ENCODE data around the gene SHROOM1. TPM values are rescaled to one million over a fixed set of nuclear protein-coding genes. Genes with fewer than 3 reads are reported as not detected.
A peak's percentile ranks its signal among the peaks of the same experiment; 100 is the strongest.
"Not testable (repeated sequence)": the region's sequence is repeated elsewhere in the genome, so short reads cannot be mapped to it uniquely, and the experiment has no call there.

Gene SHROOM1
- total and polyA plus RNA-seq, 10 donors = 1.1 to 26.1 (median 3.1) TPM

DNA sequence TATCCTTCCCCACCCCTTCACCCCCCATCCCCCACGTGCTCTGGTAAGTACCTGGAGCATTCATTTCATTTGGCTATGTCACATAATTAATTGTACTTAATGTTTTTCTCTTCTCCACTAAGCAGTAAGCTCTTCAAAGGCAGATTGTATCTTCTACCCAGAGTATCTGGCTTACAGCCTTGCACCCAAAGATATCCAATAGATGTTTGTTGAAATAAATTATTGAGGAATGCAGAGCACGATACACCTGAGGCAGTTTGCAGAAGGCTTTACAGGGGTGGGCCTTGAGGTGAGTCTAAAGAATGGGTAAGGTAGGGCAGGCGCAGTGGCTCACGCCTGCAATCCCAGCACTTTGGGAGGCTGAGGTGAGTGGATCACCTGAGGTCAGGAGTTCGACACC is 19.8 kb downstream of the SHROOM1 start:
- TF ChIP-seq, protein P1, sequence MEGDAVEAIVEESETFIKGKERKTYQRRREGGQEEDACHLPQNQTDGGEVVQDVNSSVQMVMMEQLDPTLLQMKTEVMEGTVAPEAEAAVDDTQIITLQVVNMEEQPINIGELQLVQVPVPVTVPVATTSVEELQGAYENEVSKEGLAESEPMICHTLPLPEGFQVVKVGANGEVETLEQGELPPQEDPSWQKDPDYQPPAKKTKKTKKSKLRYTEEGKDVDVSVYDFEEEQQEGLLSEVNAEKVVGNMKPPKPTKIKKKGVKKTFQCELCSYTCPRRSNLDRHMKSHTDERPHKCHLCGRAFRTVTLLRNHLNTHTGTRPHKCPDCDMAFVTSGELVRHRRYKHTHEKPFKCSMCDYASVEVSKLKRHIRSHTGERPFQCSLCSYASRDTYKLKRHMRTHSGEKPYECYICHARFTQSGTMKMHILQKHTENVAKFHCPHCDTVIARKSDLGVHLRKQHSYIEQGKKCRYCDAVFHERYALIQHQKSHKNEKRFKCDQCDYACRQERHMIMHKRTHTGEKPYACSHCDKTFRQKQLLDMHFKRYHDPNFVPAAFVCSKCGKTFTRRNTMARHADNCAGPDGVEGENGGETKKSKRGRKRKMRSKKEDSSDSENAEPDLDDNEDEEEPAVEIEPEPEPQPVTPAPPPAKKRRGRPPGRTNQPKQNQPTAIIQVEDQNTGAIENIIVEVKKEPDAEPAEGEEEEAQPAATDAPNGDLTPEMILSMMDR (IDR thresholded peaks at IDR 0.05 in 8 of 11, conservative IDR thresholded peaks at IDR 0.05 in 3 of 11) = no peak
- no peak for TF ChIP-seq POLR2AphosphoS5 (IDR thresholded peaks at IDR 0.05)
- TF ChIP-seq POLR2A (IDR thresholded peaks at IDR 0.05) = no peak
- intact Hi-C loops (cut with DNase I; ENCODE audit: low total_unique reads) = loop anchor here (10.0 kb wide), 1 partner anchor 286 kb away; no protein-coding TSS in a partner anchor
- no peak for DNase-seq
- Histone ChIP-seq H3K9me3 (peaks cover 0 to 4% (median 0%) of the 10 kb centered on the region in 8 donors), H3K36me3 (no peaks in the 10 kb centered on the region), H3K27me3 (replicated peaks in 1 of 7) (peaks cover 0 to 74% (median 49%) of the 10 kb centered on the region in 7 donors), H3K4me3 (no peak overlapping the region), H3K27ac (no peak overlapping the region), H3K4me1 (peaks cover 9 to 25% (median 19%) of the 10 kb centered on the region in 6 donors)
- WGBS, 5 donors = 82 to 93% (median 88%) methylated on average over 5 of the region's 5 CpGs

DNA sequence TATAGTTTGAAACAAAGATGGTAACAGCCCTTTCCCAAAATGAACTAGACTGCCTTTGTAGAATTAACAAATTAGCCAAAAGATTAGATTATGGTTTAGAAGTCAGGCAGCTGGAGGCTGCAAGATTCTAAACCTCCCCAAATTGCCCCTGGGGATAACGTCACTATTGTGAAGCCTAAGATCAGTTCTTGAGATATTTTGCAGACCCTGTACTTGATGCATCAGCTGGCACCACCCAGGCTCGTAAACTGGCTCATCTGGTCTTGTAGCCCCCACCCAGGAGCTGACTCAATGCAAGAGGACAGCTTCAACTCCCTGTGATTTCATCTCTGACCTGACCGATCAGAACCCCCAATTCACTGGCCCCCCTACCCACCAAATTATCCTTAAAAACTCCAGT is 21.6 kb downstream of the SHROOM1 start:
- no peak overlapping the region for H3K27ac ChIP-seq
- 43 to 63% (median 57%) methylated on average over 3 of the region's 3 CpGs for WGBS, 5 donors
- no peaks in the 10 kb centered on the region for H3K36me3 ChIP-seq
- TF ChIP-seq, protein P1 (IDR thresholded peaks at IDR 0.05 in 8 of 11, conservative IDR thresholded peaks at IDR 0.05 in 3 of 11) = no peak
- TF ChIP-seq POLR2AphosphoS5 (IDR thresholded peaks at IDR 0.05) = no peak
- TF ChIP-seq POLR2A (IDR thresholded peaks at IDR 0.05) = no peak
- H3K27me3 ChIP-seq (replicated peaks in 1 of 7) = peaks cover 0 to 61% (median 39%) of the 10 kb centered on the region in 7 donors
- intact Hi-C loops (cut with DNase I; ENCODE audit: low total_unique reads) = no loop called here
- no peaks in the 10 kb centered on the region for H3K9me3 ChIP-seq
- no peak overlapping the region for H3K4me3 ChIP-seq
- no peak for DNase-seq
- peaks cover 8 to 18% (median 14%) of the 10 kb centered on the region in 6 donors for H3K4me1 ChIP-seq

DNA sequence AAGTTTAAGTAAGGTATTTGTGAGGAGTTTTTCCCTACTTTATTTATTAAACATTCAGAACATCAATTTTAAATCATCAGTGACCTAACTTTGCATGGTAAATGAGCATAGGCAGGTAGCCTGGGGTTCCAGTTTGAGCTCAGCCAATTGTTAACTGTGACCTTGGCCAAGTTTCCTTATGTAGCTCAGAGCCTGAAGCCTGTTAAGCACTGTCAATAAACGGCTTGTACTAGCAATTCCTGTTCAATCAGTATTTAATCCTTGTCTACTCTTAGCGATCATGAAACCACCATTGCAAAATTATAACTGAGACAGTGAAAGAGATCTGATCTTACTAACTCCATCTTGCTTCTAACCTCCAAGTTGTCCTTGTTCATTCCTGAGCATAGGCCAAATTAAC is 22.0 kb downstream of the SHROOM1 start:
- no peak for DNase-seq
- Histone ChIP-seq H3K27me3 (replicated peaks in 1 of 7) (peaks cover 0 to 57% (median 35%) of the 10 kb centered on the region in 7 donors), H3K4me1 (peaks cover 4 to 13% (median 12%) of the 10 kb centered on the region in 6 donors), H3K36me3 (no peaks in the 10 kb centered on the region), H3K9me3 (no peaks in the 10 kb centered on the region), H3K27ac (no peak overlapping the region), H3K4me3 (no peak overlapping the region)
- 60 to 73% (median 64%) methylated on average over 2 of the region's 2 CpGs for WGBS, 5 donors
- TF ChIP-seq, protein P1 (IDR thresholded peaks at IDR 0.05 in 8 of 11, conservative IDR thresholded peaks at IDR 0.05 in 3 of 11) = no peak
- TF ChIP-seq POLR2AphosphoS5 (IDR thresholded peaks at IDR 0.05) (no peak), POLR2A (IDR thresholded peaks at IDR 0.05) (no peak)
- intact Hi-C loops (cut with DNase I; ENCODE audit: low total_unique reads) = no loop called here

DNA sequence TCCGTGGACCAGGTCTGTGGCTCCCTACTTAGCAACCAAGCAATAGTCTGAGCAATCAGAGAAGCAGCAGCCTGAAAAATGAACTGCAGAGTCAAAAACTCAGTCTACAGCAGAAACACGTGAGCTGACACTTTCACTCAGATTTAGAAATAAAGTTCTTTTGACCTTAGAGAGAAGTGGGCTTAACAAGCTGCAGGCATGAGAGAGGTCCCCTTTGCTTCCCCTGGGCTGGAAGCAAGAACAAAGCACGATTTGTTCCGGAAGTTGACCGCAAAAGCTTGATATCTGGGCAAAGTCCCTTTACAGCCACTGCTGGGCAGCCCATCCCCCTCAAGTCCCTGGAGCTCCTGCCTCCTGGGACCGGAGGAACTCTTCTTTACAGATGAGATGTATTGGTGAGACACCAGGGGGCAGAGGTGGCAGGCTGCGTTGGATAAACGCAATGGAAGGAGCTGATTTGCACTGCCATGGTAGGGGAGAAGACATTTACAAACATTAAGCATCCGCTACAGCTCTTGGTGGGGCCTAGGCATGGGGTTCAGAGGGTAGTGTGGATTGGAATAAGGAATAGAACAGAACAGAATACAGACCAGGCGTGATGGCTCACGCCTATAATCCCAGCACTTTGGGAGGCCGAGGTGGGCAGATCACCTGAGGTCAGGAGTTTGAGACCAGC is 23.1 kb downstream of the SHROOM1 start:
- H3K9me3 ChIP-seq = no peaks in the 10 kb centered on the region
- peaks cover 0 to 53% (median 29%) of the 10 kb centered on the region in 7 donors for H3K27me3 ChIP-seq (replicated peaks in 1 of 7)
- WGBS, 5 donors = 54 to 63% (median 59%) methylated on average over 12 of the region's 12 CpGs
- no peak overlapping the region for H3K4me3 ChIP-seq
- H3K27ac ChIP-seq = no peak overlapping the region
- H3K36me3 ChIP-seq = no peaks in the 10 kb centered on the region
- DNase-seq = peak; percentile 45
- TF ChIP-seq POLR2A (IDR thresholded peaks at IDR 0.05) (no peak), POLR2AphosphoS5 (IDR thresholded peaks at IDR 0.05) (no peak)
- TF ChIP-seq, protein P1 (IDR thresholded peaks at IDR 0.05 in 8 of 11, conservative IDR thresholded peaks at IDR 0.05 in 3 of 11) = no peak
- peaks cover 0 to 4% (median 2%) of the 10 kb centered on the region in 6 donors for H3K4me1 ChIP-seq
- intact Hi-C loops (cut with DNase I; ENCODE audit: low total_unique reads) = no loop called here

DNA sequence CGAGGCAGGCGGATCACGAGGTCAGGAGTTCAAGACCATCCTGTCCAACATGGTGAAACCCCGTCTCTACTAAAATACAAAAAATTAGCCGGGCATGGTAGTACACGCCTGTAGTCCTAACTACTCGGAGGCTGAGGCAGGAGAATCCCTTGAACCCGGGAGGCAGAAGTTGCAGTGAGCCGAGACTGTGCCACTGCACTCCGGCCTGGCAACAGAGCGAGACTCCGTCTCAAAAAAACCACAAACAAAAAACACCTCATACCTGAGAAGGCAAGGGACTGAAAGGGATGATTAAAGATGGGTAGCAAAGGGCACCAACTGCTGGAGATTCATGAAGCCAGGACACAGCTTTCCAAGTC is 23.7 kb downstream of the SHROOM1 start:
- DNase-seq = peak; percentile 6
- peaks cover 0 to 53% (median 29%) of the 10 kb centered on the region in 7 donors for H3K27me3 ChIP-seq (replicated peaks in 1 of 7)
- H3K27ac ChIP-seq; H3K4me1 ChIP-seq; intact Hi-C loops (cut with DNase I; ENCODE audit: low total_unique reads); H3K9me3 ChIP-seq; H3K4me3 ChIP-seq; H3K36me3 ChIP-seq: not testable (repeated sequence)
- 91 to 97% (median 95%) methylated on average over 12 of the region's 12 CpGs for WGBS, 5 donors

DNA sequence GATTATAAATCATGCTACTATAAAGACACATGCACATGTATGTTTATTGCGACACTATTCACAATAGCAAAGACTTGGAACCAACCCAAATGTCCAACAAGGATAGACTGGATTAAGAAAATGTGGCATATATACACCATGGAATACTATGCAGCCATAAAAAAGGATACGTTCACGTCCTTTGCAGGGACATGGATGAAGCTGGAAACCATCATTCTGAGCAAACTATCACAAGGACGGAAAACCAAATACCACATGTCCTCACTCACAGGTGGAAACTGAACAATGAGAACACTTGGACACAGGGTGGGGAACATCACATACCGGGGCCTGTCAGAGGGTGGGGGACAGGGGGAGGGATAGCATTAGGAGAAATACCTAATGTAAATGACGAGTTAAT is 24.6 kb downstream of the SHROOM1 start:
- H3K4me1 ChIP-seq; H3K36me3 ChIP-seq; H3K27ac ChIP-seq; H3K4me3 ChIP-seq; H3K9me3 ChIP-seq; intact Hi-C loops (cut with DNase I; ENCODE audit: low total_unique reads): not testable (repeated sequence)
- peak; percentile 1 for DNase-seq
- WGBS, 5 donors = 80 to 99% (median 90%) methylated on average over 6 of the region's 6 CpGs
- H3K27me3 ChIP-seq (replicated peaks in 1 of 7) = peaks cover 0 to 53% (median 20%) of the 10 kb centered on the region in 7 donors

DNA sequence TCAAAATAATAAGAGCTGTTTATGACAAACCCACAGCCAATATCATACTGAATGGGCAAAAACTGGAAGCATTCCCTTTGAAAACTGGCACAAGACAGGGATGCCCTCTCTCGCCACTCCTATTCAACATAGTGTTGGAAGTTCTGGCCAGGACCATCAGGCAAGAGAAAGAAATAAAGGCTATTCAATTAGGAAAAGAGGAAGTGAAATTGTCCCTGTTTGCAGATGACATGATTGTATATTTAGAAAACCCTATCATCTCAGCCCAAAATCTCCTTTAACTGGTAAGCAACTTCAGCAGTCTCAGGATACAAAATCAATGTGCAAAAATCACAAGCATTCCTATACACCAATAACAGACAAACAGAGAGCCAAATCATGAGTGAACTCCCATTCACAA is 26.2 kb downstream of the SHROOM1 start:
- peaks cover 0 to 42% (median 8%) of the 10 kb centered on the region in 7 donors for H3K27me3 ChIP-seq (replicated peaks in 1 of 7)
- H3K9me3 ChIP-seq; H3K36me3 ChIP-seq; H3K27ac ChIP-seq; H3K4me3 ChIP-seq; H3K4me1 ChIP-seq; intact Hi-C loops (cut with DNase I; ENCODE audit: low total_unique reads); DNase-seq: not testable (repeated sequence)
- 83 to 100% (median 87%) methylated on average over 1 of the region's 1 CpG for WGBS, 5 donors
